Cortex of kidney (tissue), 1 donor: ENCODE results near the gene BAX.

Experiments used
- DNase-seq: peaks from one replicate; lab custom pipeline; 2025; lab: John Stamatoyannopoulos, UW

The BAX gene

DNA sequence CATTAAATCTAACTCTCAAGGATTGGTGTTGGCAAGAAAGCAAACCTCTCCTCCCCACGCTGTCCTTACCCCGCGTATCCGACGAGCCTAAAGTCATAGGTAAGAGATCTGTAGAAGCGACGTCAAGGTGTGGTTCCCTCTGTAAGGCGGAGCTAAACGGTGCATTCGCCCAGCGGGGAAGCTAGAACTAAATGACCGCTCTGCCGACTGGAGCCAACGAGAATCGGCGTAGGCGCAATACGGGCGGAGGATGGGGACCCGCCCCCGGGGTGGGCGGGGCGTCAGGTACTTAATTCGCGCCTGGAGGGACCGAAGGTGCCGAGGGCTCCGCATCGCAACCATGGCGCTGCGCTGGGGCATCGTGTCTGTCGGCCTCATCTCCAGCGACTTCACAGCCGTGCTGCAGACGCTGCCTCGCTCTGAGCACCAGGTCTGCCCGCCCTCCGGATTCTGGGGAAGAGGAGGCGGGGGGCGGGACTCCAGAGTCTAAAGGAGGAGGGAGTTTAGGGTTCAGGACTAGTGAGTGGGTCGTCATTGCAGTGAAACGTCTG lies 21.2 kb upstream of the BAX start, which contains the start of gene DHDH:
TSS of gene DHDH (plus strand) at position 318 of the 551 bp plus-strand sequence. CDS start at position 341, 23 bp downstream.
- DNase-seq: no peak

DNA sequence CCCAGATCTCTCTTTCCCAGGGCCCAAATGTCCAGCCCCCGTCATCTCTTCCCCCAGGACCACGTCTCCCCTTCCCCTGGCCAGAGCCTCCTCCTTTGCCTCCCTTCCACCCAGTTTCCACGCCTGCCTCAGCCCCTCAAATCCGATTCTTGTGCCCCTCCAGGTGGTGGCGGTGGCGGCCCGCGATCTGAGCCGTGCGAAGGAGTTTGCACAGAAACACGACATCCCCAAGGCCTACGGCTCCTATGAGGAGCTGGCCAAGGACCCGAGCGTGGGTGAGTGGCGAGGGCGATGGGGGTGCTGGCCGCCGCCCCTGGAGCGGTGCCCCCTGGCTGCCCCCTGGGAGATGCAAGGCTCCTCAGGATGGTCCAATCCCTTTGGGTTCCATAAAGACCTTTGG lies 19.8 kb upstream of the BAX start:
- DNase-seq: no peak

DNA sequence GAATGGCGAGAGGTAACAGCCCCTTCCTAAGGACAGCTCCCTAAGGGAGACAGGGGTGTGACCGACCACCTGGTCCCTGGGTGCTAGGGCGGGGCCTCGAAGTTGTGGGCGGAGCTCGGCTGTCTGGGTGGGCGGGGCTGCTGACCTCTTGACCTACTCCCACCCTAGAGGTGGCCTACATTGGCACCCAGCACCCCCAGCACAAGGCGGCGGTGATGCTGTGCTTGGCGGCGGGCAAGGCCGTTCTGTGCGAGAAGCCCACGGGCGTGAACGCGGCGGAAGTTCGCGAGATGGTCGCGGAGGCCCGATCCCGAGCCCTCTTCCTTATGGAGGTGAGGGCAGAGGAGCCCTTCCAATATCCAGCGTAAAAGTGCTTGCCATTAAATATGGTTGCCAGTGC lies 18.8 kb upstream of the BAX start:
- no peak for DNase-seq

DNA sequence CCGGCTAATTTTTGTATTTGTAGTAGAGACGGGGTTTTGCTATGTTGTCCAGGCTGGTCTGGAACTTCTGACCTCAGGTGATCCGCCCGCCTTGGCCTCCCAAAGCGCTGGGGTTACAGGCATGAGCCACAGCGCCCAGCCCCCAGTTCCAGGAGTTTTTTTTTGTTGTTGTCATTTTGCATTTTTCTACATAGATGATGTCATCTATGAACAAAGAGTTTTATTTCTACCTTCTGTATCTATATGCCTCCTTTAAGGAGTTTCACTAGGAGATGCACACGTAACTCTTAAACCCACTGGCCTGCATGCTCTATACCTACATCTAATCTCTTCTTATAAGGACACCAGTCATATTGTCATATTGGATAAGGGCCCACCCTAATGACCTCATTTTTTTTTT lies 16.4 kb upstream of the BAX start:
- DNase-seq: no peak

DNA sequence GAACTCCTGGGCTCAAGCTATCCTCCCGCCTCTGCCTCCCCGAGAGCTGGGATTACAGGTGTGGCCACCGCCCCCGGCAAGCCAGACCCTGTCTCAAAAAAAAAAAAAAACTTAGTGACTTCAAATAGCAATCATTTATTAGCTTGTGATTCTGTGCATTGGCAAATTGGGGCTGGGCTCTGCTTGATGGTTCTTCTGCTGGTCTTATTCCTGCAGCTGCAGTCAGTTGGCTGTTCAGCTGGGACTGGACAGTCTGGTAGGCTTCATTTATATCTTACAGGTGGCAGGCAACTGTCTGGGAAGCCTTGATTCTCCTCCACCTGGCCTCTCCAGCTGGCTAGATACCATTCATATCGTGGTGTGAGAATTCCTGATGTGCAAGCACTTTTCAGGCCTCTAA lies 13.8 kb upstream of the BAX start:
- DNase-seq: no peak

DNA sequence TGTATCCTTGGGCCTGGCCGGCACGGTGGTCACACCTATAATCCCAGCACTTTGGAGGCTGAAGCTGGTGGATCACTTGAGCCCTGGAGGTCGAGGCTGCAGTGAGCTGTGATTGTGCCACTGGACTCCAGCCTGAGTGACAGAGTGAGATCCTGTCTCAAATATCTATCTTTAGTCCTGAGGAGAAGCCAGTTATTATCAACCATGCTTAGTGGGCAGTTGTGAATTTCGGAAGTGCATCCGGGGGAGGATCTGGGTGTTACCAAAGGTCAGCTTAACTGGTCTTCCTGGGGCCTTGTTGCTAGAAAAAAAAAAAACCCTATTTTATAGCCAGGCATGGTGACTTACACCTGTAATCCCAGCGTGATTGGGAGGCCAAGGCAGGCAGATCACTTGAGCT lies 11.6 kb upstream of the BAX start:
- DNase-seq: no peak

DNA sequence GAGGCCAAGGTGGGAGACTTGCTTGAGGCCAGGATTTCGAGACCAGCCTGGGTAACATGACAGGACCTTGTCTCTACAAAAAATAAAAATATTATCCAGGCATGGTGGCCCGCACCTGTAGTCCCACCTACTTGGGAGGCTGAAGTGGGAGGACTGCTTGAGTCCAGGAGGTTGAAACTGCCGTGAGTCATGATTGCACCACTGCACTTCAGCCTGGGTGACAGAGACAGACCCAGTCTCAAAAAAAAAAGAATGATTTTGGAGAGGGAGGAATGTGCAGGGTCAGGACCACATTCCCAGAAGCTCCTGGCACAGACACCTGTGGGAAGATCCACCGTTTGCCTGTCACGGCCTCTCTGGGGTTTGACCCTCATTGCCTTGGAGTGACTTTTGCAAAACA lies 9.3 kb upstream of the BAX start:
- DNase-seq: no peak

DNA sequence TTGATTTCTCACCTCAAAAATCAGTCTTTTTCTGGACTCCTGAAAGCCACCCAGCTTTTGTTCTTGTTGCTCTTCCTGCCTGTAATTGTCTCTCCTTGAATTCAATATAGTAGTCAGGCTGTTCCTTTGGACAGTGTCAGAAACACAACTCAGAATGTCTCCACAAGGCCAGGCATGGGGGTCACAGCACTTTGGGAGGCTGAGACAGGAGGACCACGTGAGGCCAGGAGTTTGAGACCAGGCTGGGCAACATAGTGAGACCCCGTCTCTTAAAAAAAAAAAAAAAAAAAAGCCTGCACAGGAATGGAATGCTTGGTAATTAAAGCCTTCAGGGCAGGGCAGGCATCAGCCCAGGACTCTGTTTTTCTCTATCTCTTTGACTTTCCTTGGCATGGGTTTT lies 8.9 kb upstream of the BAX start:
- no peak for DNase-seq

DNA sequence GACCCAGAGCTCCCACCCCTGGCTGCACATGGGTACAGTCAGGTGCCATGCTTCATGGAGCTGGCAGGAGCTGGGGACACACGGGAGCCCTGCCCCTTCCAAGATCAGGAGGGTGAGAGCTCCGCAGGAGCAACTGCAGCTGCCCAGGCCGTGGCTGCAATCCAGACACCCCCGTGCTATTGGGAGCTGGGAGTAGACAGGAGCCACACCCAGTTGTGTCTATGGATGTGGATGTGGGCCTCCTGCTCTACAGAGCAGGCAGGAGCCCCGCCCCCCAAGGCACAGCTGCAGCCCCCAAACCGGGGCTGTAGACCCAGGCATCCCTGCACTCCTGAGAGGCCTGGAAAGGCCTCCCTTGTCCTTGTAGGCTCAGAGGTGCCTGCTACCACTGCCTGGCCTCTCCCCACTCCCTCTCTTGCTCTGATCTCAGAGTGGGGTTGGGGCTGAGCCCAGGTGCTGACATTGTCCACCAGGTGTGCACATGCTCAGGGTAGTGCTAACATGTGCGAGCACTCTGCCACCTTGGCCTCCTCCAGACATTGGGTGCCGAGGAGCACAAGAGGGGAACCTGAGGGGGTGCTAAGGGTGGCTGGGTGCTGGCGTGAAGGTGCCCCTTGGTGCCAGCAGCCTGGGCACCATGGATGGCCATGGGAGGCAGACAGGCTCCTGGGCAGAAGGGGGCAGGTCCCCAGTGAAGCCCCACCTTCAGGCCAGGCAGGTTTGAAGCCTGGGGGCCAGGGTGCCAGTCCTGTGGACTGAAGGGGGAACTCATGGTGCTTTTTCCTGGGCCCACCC lies 8.0 kb upstream of the BAX start:
- DNase-seq: no peak

DNA sequence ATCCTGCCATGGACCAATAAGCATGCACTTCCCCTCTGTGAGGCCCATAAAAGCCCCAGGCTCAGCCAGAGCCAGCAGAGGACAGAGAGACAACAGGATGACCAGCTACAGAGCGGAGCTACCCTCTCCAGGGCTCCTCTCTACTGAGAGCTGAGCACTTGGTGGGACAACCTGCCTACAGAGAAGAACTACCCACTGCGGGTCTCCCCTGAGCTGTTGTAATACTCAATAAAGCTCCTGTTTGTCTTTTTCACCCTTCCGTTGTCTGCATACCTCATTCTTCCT lies 7.5 kb upstream of the BAX start:
- DNase-seq: no peak

DNA sequence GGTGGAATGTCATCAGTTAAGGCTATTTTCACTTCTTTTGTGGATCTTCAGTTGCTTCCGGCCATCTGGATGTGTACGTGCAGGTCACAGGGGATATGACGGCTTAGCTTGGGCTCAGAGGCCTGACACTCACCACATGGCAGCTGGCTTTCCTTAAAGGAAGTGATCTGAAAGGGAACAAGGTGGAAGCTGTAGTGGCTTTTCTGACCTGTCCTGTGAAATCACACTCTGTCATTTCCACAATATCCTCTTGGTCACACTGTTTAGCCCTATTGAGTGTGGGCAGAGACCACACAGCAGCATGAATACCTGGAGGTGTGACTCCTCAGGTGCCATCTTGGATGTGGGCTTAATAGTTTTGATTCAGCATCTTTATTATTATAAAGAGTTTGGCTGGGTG lies 4.5 kb upstream of the BAX start:
- no peak for DNase-seq

DNA sequence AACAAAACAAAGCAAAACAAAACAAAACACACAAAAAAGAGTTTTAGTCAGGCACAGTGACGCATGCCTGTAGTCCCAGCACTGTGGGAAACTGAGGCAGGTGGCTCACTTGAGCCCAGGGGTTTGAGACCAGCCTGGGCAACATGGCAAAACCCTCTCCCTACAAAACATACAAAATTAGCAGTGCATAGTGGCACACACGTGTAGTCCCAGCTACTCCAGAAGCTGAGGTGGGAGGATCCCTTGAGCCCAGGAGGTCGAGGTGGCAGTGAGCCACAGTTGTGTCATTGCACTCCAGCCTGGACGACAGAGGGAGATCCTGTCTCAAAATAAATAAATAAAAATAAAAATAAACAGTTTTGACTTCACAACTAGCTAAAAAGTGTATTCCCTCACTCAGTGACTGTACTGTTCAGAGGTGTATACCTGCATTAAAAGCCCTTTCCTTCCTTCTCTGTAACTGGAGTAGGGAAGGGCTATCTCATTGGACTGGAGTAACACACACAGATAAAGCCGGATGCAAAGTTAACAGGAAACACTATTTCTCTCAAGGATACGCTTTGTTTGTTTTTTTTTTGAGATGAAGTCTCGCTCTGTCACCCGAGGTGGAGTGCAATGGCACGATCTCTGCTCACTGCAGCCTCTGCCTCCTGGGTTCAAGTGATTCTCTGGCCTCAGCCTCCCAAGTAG lies 3.7 kb upstream of the BAX start:
- DNase-seq: no peak

DNA sequence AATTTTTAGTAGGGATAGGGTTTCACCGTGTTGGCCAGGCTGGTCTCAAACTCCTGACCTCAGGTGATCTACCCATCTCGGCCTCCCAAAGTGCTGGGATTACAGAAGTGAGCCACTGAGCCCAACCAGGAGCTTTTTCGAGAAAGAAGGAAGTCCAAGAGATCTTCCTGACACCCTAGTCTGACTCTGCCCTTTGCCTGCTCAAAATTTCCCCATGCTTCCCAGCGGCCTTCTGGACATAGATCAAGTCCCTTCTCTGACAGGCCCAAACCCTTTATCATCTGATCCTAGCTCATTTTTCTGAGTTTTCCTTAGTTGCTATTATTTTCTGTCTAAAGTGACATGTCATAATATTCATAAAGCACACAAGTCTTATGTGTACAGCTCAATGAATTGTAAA lies 1.5 kb upstream of the BAX start:
- DNase-seq: no peak

DNA sequence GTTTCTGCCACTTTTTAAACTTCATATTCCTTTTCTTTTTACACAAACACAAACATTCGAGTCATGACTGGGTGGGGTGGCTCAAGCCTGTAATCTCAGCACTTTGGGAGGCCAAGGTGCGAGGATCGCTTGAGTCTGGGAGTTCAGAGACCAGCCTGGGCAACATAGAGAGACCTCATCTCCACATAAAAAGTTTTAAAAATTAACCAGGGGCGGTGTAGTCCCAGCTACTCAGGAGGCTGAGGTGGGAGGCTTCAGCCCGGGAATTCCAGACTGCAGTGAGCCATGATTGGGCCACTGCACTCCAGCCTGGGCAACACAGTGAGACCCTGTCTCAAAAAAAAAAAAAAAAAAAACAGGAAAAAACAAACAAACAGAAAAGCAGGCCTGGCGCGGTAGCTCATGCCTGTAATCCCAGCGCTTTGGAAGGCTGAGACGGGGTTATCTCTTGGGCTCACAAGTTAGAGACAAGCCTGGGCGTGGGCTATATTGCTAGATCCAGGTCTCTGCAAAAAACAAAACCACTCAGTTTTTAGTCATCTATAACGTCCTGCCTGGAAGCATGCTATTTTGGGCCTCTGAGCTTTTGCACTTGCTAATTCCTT lies 583 bp upstream of the BAX start:
- no peak for DNase-seq

DNA sequence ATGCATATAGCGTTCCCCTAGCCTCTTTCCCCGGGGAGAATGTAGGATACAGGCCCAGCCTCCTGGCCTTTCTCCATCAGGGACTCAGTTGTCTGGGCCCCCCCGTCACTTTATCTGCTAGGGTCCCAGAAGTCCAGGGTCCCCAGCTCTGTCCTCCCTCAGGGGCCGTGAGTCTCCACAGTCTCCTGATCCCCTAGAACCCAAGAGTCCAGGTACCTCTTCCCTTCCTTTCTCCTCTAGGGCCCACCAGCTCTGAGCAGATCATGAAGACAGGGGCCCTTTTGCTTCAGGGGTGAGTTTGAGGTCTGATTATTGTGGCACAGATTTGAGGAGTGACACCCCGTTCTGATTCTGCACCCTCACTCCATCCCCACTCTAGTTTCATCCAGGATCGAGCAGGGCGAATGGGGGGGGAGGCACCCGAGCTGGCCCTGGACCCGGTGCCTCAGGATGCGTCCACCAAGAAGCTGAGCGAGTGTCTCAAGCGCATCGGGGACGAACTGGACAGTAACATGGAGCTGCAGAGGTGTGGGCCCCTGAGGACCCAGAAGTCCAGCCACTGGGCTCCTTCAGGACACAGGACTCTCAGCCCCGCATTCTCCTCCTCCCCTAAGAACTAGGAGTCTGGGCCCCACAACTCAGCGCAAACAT lies 758 bp downstream of the BAX start:
- no peak for DNase-seq

DNA sequence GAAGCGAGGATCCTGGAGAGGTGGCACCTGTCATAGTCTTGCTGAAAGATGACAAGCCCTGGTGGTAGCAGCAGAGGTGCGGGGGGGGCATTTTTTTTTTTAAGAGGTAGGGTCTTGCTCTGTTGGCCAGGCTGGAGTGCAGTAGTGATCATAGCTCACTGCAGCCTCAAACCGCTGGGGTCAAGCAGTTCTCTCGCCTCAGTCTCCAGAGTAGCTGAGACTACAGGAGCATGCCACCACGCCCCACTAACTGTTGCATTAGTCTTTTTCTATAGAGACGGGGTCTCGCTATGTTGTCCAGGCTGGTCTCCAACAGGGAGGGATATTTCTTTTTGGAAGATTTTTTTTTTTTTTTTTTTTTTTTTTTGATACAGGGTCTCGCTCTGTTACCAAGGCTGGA lies 3.3 kb downstream of the BAX start:
- DNase-seq: no peak

DNA sequence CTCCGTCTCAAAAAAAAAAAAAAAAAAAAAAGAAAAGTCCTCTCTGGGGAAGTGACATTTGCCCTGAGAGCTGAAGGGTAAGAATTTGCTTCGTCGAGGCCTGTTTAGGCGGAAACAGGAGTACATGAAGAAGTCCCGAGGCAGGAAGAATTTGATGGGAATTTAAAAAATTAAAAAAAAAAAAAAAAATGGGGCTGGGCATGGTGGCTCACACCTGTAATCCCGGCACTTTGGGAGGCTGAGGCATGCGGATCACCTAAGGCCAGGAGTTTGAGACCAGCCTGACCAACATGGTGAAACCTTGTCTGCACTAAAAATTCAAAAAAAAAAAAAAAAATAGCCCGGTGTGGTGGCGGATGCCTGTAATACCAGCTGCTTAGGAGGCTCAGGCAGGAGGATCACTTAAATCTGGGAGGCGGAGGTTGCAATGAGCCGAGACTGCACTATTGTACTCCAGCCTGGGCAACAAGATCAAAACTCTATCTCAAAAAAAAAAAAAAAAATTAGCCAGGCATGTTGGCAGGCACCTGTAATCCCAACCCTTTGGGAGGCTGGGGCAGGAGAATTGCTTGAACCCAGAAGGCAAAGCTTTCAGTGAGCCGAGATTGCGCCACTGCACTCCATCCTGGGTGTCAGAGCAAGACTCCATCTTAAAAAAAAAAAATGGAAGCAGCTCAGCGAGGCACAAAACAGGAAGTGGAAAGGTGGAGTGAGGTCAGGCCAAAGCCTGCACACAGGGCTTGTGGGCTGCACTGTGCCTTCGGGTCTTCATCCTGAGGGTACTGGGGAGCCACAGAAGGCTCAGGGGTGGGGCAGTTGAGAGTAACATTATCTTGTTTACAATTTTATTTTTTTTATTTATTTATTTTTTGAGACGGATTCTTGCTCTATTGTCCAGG lies 4.9 kb downstream of the BAX start:
- DNase-seq: no peak

DNA sequence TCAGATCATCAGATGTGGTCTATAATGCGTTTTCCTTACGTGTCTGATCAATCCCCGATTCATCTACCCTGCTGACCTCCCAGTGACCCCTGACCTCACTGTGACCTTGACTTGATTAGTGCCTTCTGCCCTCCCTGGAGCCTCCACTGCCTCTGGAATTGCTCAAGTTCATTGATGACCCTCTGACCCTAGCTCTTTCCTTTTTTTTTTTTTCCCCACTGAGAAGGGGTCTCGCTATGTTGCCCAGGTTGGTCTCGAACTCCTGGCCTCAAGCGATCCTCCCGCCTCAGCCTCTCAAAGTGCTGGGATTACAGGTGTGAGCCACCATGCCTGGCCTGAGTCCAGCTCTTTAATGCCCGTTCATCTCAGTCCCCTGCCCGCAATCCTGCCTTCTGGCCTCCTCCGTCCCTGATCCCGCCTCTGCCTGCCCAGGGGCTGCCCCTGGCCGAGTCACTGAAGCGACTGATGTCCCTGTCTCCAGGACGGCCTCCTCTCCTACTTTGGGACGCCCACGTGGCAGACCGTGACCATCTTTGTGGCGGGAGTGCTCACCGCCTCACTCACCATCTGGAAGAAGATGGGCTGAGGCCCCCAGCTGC lies 6.5 kb downstream of the BAX start:
- DNase-seq: no peak

DNA sequence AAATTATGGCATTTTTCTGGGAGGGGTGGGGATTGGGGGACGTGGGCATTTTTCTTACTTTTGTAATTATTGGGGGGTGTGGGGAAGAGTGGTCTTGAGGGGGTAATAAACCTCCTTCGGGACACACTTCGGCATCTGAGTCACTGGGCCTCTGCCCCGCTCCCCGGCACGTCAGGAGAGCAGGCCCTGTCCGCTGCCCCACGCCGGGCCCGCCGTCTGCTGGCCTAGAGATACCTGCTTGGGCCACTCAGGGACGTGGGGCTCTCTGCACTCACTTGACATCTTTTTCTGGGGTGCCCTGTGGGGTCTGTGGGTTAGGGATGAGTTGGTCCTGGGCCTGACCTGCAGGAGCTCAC lies 7.0 kb downstream of the BAX start:
- no peak for DNase-seq

DNA sequence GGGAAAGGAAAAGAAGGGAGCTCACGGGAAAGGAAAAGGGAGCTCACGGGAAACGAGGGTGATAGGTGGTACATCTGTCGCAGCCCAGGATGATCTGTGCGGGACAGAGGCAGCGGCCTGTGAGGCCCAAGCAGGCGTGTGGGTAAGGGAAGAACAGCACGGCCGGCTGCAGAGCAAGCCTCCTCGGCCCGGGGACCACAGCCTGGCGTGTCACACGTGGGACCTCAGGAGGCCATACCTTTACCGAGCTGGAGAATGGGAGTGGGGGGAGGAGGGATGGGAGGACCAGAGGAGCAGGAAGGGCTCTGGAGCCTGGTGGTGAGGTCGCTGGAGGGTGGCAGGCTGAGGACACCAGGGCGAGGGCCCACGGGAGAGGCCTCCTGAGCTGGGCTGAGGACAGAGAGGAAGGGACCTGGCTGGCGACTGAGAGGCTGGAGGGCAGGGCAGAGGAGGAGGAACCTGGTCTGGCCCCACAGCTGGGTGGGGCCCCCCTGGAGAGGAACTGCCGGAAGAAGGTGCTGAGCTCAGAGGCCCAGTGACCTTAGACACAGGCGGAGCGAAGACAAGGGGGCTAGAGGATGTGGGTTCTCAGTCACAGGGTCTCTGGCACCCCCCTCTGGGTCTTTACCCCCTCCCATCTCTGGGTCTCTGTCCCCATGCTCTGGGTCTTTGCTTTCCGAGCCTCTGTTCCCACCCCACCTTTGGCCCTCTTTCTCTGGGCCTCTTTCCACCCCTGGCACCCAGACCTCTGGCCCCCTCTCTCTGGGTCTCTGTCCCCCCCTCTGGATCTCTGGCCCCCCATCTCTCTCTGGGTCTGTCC lies 7.6 kb downstream of the BAX start:
- DNase-seq: no peak

DNA sequence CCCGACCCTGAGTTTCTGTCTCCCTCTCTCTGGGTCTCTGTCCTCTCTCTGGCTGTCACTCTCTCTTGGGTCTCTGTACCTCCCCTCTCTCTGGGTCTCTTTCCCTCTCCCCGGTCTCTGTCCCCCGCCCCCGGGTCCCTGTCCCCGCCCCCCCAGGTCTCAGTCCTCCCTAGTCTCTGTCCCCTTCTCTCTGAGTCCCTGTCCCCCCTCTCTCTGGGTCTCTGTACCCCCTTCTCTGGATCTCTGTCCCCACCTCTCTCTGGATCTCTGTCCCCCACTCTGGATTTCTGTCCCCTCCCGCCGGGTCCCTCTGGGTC lies 8.1 kb downstream of the BAX start:
- no peak for DNase-seq
